AG09309 (cell line): ENCODE measurements around the gene ISCA2.

ENCODE experiments used
- DNase-seq: peaks from one replicate; pipeline ENCODE4 v3.0.0-alpha.2; 2010; ENCODE audit warnings: low read depth
- H3K4me3 ChIP-seq: 2 replicates; pipeline ENCODE4 v1.5.1; 2011; ENCODE audit warnings: mild to moderate bottlenecking, low read depth, low read length, moderate library complexity; ENCODE audit not compliant: control insufficient read depth
- CTCF ChIP-seq: IDR thresholded peaks from 2 replicates; pipeline ENCODE4 v1.5.1; 2011; ENCODE audit warnings: mild to moderate bottlenecking, low read depth, low read length, inconsistent platforms; ENCODE audit not compliant: insufficient read depth, control insufficient read depth; ENCODE audit errors: missing control alignments

Gene ISCA2

GRCh38 chr14:74459976-74460375 is 33.6 kb upstream of the ISCA2 start:
- DNase-seq: no peak
- no peak for TF ChIP-seq CTCF
- no peak overlapping the region for H3K4me3 ChIP-seq

- TF ChIP-seq CTCF: no peak
- H3K4me3 ChIP-seq: no peak overlapping the region
- no peak for DNase-seq
Observed at GRCh38 chr14:74462993-74463392, 30.6 kb upstream of the ISCA2 start.

GRCh38 chr14:74463697-74464096 is 29.9 kb upstream of the ISCA2 start:
- H3K4me3 ChIP-seq: no peak overlapping the region
- TF ChIP-seq CTCF: no peak
- no peak for DNase-seq

- H3K4me3 ChIP-seq: no peak overlapping the region
- DNase-seq: no peak
- TF ChIP-seq CTCF: no peak
Observed at GRCh38 chr14:74464785-74465184, 28.8 kb upstream of the ISCA2 start.

- no peak overlapping the region for H3K4me3 ChIP-seq
- TF ChIP-seq CTCF: no peak
- no peak for DNase-seq
Observed at GRCh38 chr14:74465335-74465734, 28.2 kb upstream of the ISCA2 start.

GRCh38 chr14:74468513-74468912 is 25.1 kb upstream of the ISCA2 start:
- DNase-seq: no peak
- no peak for TF ChIP-seq CTCF
- no peak overlapping the region for H3K4me3 ChIP-seq

- TF ChIP-seq CTCF: no peak
- no peak for DNase-seq
- H3K4me3 ChIP-seq: no peak overlapping the region
Observed at GRCh38 chr14:74469548-74470518, 23.7 kb upstream of the ISCA2 start.
